Karpas-422 (cell line): ENCODE results near the gene LMOD2. TPM values are rescaled to one million over a fixed set of nuclear protein-coding genes. Genes with fewer than 3 reads are reported as not detected.
"Not testable (repeated sequence)": the region's sequence is repeated elsewhere in the genome, so short reads cannot be mapped to it uniquely, and the experiment has no call there.

Source experiments
- DNase-seq: peaks from one replicate; pipeline ENCODE4 v3.0.0-alpha.2; 2015
- H2AFZ ChIP-seq: fragments of 200-600 bp; sonication (generic); 2 replicates; pipeline ENCODE4 v1.6.1; 2014; ENCODE audit warnings: antibody characterized with exemption, low read length, mixed read lengths
- H3K27ac ChIP-seq: fragments of 200-600 bp; sonication (generic); 2 replicates; pipeline ENCODE4 v1.5.1; 2014; ENCODE audit warnings: mild to moderate bottlenecking, low read length, moderate library complexity
- H3K27me3 ChIP-seq: fragments of 200-600 bp; sonication (generic); 2 replicates; pipeline ENCODE4 v1.6.1; 2014; ENCODE audit warnings: low read length, mixed read lengths
- H3K36me3 ChIP-seq: fragments of 200-600 bp; sonication (generic); 2 replicates; pipeline ENCODE4 v1.6.1; 2014; ENCODE audit warnings: low read length, mixed read lengths; ENCODE audit not compliant: insufficient read depth
- H3K4me1 ChIP-seq: fragments of 200-600 bp; sonication (generic); 2 replicates; pipeline ENCODE4 v1.6.1; 2014; ENCODE audit warnings: mild to moderate bottlenecking, low read length, mixed read lengths
- H3K4me2 ChIP-seq: fragments of 200-600 bp; sonication (generic); 2 replicates; pipeline ENCODE4 v1.6.1; 2014; ENCODE audit warnings: low read length, low read depth, mild to moderate bottlenecking; ENCODE audit not compliant: poor library complexity, severe bottlenecking
- H3K4me3 ChIP-seq: fragments of 200-600 bp; sonication (generic); 2 replicates; pipeline ENCODE4 v1.5.1; 2014; ENCODE audit warnings: mild to moderate bottlenecking, antibody characterized with exemption, low read length, mixed read lengths
- H3K79me2 ChIP-seq: fragments of 200-600 bp; sonication (generic); 2 replicates; pipeline ENCODE4 v1.6.1; 2014; ENCODE audit warnings: mild to moderate bottlenecking, low read length, mixed read lengths
- H3K9ac ChIP-seq: fragments of 200-600 bp; sonication (generic); 2 replicates; pipeline ENCODE4 v1.6.0; 2014; ENCODE audit warnings: low read length
- H3K9me2 ChIP-seq: fragments of 200-600 bp; sonication (generic), shearing (Covaris generic); replicated peaks from 2 replicates; pipeline ENCODE4 v1.6.0; 2014; ENCODE audit warnings: mild to moderate bottlenecking, low read length, moderate library complexity; ENCODE audit not compliant: insufficient read depth
- H3K9me3 ChIP-seq: fragments of 300-700, 200-600 bp; sonication (generic); 2 replicates; pipeline ENCODE4 v1.6.1; 2014; ENCODE audit warnings: low read length, mixed read lengths
- H4K20me1 ChIP-seq: fragments of 200-600 bp; sonication (generic); 2 replicates; pipeline ENCODE4 v1.6.1; 2014; ENCODE audit warnings: mild to moderate bottlenecking, antibody characterized with exemption, low read length, low read depth; ENCODE audit not compliant: insufficient read depth
- total RNA-seq: library from RNA; depleted of rRNA; stranded (reverse); fragments of >200 nt; shearing (Covaris generic); gene quantifications from 2 replicates; pipeline ENCODE4 v1.2.3, GENCODE V29; 2014; ENCODE audit warnings: low replicate concordance

The LMOD2 gene
- total RNA-seq, 1 experiment from 2014 or later, result not detected

GRCh38 chr7:123634011-123634573, 21.6 kb upstream of the LMOD2 start:
- DNase-seq, H3K27me3 ChIP-seq, H3K79me2 ChIP-seq, H2AFZ ChIP-seq, H3K4me3 ChIP-seq, H3K27ac ChIP-seq, H3K9me2 ChIP-seq, H3K4me1 ChIP-seq, H3K9me3 ChIP-seq, H3K36me3 ChIP-seq, H3K9ac ChIP-seq, H4K20me1 ChIP-seq, H3K4me2 ChIP-seq: not testable (repeated sequence)

- H3K36me3 ChIP-seq, result no peaks in the 10 kb centered on the region
- no peak overlapping the region for H3K4me3 ChIP-seq
- H3K27me3 ChIP-seq, result no peaks in the 10 kb centered on the region
- H4K20me1 ChIP-seq, result no peaks in the 10 kb centered on the region
- DNase-seq, result peak; percentile 47
- no peaks in the 10 kb centered on the region for H3K79me2 ChIP-seq
- H3K4me2 ChIP-seq, result no peak overlapping the region
- H2AFZ ChIP-seq, result no peak overlapping the region
- no peak overlapping the region for H3K9ac ChIP-seq
- H3K9me2 ChIP-seq, result no peaks in the 10 kb centered on the region
- H3K9me3 ChIP-seq, result no peaks in the 10 kb centered on the region
- no peaks in the 10 kb centered on the region for H3K4me1 ChIP-seq
- H3K27ac ChIP-seq, result no peak overlapping the region
Measured at GRCh38 chr7:123635551-123636359, 19.9 kb upstream of the LMOD2 start.

GRCh38 chr7:123637203-123637602, 18.5 kb upstream of the LMOD2 start:
- H3K9me3 ChIP-seq, result no peaks in the 10 kb centered on the region
- H3K27ac ChIP-seq, result no peak overlapping the region
- no peak overlapping the region for H2AFZ ChIP-seq
- H3K36me3 ChIP-seq, result no peaks in the 10 kb centered on the region
- H3K79me2 ChIP-seq, result no peaks in the 10 kb centered on the region
- H3K27me3 ChIP-seq, result no peaks in the 10 kb centered on the region
- no peak for DNase-seq
- no peak overlapping the region for H3K4me3 ChIP-seq
- no peak overlapping the region for H3K4me2 ChIP-seq
- no peaks in the 10 kb centered on the region for H4K20me1 ChIP-seq
- H3K9ac ChIP-seq, result no peak overlapping the region
- no peaks in the 10 kb centered on the region for H3K4me1 ChIP-seq
- H3K9me2 ChIP-seq, result no peaks in the 10 kb centered on the region

GRCh38 chr7:123637878-123638277, 17.8 kb upstream of the LMOD2 start:
- Histone ChIP-seq H2AFZ (no peak overlapping the region), H3K27me3 (no peaks in the 10 kb centered on the region), H3K4me1 (no peaks in the 10 kb centered on the region), H3K4me3 (no peak overlapping the region), H3K9ac (no peak overlapping the region), H4K20me1 (no peaks in the 10 kb centered on the region), H3K36me3 (no peaks in the 10 kb centered on the region), H3K4me2 (no peak overlapping the region), H3K27ac (no peak overlapping the region), H3K79me2 (no peaks in the 10 kb centered on the region), H3K9me3 (no peaks in the 10 kb centered on the region), H3K9me2 (no peaks in the 10 kb centered on the region)
- no peak for DNase-seq

GRCh38 chr7:123639631-123640030, 16.0 kb upstream of the LMOD2 start:
- H4K20me1 ChIP-seq, result no peaks in the 10 kb centered on the region
- no peaks in the 10 kb centered on the region for H3K4me1 ChIP-seq
- no peaks in the 10 kb centered on the region for H3K79me2 ChIP-seq
- no peaks in the 10 kb centered on the region for H3K9me2 ChIP-seq
- no peaks in the 10 kb centered on the region for H3K36me3 ChIP-seq
- no peak overlapping the region for H3K9ac ChIP-seq
- H2AFZ ChIP-seq, result no peak overlapping the region
- H3K27me3 ChIP-seq, result no peaks in the 10 kb centered on the region
- no peak for DNase-seq
- H3K27ac ChIP-seq, result no peak overlapping the region
- no peaks in the 10 kb centered on the region for H3K9me3 ChIP-seq
- H3K4me3 ChIP-seq, result no peak overlapping the region
- no peak overlapping the region for H3K4me2 ChIP-seq

GRCh38 chr7:123640583-123640982, 15.1 kb upstream of the LMOD2 start:
- no peaks in the 10 kb centered on the region for H3K9me2 ChIP-seq
- no peak overlapping the region for H3K4me3 ChIP-seq

GRCh38 chr7:123641901-123642300, 13.8 kb upstream of the LMOD2 start:
- no peak for DNase-seq
- Histone ChIP-seq H3K9me2 (no peaks in the 10 kb centered on the region), H2AFZ (no peak overlapping the region), H3K79me2 (no peaks in the 10 kb centered on the region), H3K9me3 (no peaks in the 10 kb centered on the region), H3K4me1 (no peaks in the 10 kb centered on the region), H3K27ac (no peak overlapping the region), H3K27me3 (no peaks in the 10 kb centered on the region), H3K4me3 (no peak overlapping the region), H3K4me2 (no peak overlapping the region), H3K36me3 (no peaks in the 10 kb centered on the region), H3K9ac (no peak overlapping the region), H4K20me1 (no peaks in the 10 kb centered on the region)

More at GRCh38 chr7:123640583-123640982, 15.1 kb upstream of the LMOD2 start:
- Histone ChIP-seq H3K9me3 (no peaks in the 10 kb centered on the region), H3K4me1 (no peaks in the 10 kb centered on the region), H3K4me2 (no peak overlapping the region), H3K36me3 (no peaks in the 10 kb centered on the region), H3K79me2 (no peaks in the 10 kb centered on the region), H2AFZ (no peak overlapping the region), H3K27ac (no peak overlapping the region), H3K9ac (no peak overlapping the region), H4K20me1 (no peaks in the 10 kb centered on the region), H3K27me3 (no peaks in the 10 kb centered on the region)
- no peak for DNase-seq

- no peak overlapping the region for H3K4me2 ChIP-seq
- H2AFZ ChIP-seq, result no peak overlapping the region
- H3K27ac ChIP-seq, result no peak overlapping the region
- no peak overlapping the region for H3K4me3 ChIP-seq
- no peaks in the 10 kb centered on the region for H3K9me2 ChIP-seq
- H3K4me1 ChIP-seq, result no peaks in the 10 kb centered on the region
- no peaks in the 10 kb centered on the region for H4K20me1 ChIP-seq
- H3K9ac ChIP-seq, result no peak overlapping the region
- no peaks in the 10 kb centered on the region for H3K36me3 ChIP-seq
- peak; percentile 42 for DNase-seq
- H3K79me2 ChIP-seq, result no peaks in the 10 kb centered on the region
- H3K27me3 ChIP-seq, result no peaks in the 10 kb centered on the region
- H3K9me3 ChIP-seq, result no peaks in the 10 kb centered on the region
Measured at GRCh38 chr7:123643495-123644441, 11.9 kb upstream of the LMOD2 start.
